Pancreas (tissue), 10 donors: Measurements from ENCODE around the gene NT5DC4. TPM values are rescaled to one million over a fixed set of nuclear protein-coding genes. Genes with fewer than 3 reads are reported as not detected.
A peak's percentile ranks its signal among the peaks of the same experiment; 100 is the strongest.

Source experiments
- ATAC-seq, 4 donors: fragments of 200-7000 bp; cut with Tn5 transposase; one replicate each; pipeline versions ENCODE4 v1.8.0 to v1.9.1; 2020; ENCODE audit warnings: mild to moderate bottlenecking in 4 of 4, moderate library complexity in 4 of 4
- DNase-seq, 6 donors: peaks; one replicate each; pipeline ENCODE4 v3.0.0-alpha.2; 2020
- FAIRE-seq: peaks from 2 replicates; lab custom pipeline; 2012; peaks lifted over from hg19 to GRCh38; lab: Jason Lieb, UNC
- H3K27ac ChIP-seq, 4 donors: fragments of 200-600 bp; sonication (generic); 1 replicate in 3 of 4; 2 replicates in 1 of 4; pipeline versions ENCODE4 v1.5.0 to v1.8.0; 2020
- H3K27me3 ChIP-seq, 4 donors: fragments of 200-600 bp; one replicate each; pipeline ENCODE4 v1.8.0; 2021
- H3K36me3 ChIP-seq, 3 donors: fragments of 200-600 bp; sonication (generic) in 1 of 3; one replicate each; pipeline versions ENCODE4 v1.5.0 to v1.8.0; 2020 to 2021
- H3K4me1 ChIP-seq, 3 donors: fragments of 200-600 bp; one replicate each; pipeline ENCODE4 v1.8.0; 2021
- H3K4me3 ChIP-seq, 4 donors: fragments of 200-600 bp; sonication (generic) in 2 of 4; one replicate each; pipeline versions ENCODE4 v1.5.0 to v1.8.0; 2020 to 2021
- H3K9me3 ChIP-seq, 4 donors: fragments of 200-600 bp; one replicate each; pipeline ENCODE4 v1.8.0; 2021
- WGBS, 2 donors: extraction: QIAGEN DNeasy Blood & Tissue Kit; methylation state at CpG; one replicate each; pipeline ENCODE4 v1.1.7; 2013; 5-methylcytosine and 5-hydroxymethylcytosine counted together
- intact Hi-C, 3 donors: fragments of 100-400 bp; cut with DNase I; formaldehyde crosslinking; loops; one replicate each; pipeline versions ENCODE4 v1.11.1 to v1.14.2; 2022
- polyA plus RNA-seq, 2 donors: library from polyadenylated mRNA; stranded (reverse); fragments of 200-250 nt; gene quantifications; one replicate each; pipeline ENCODE4 v1.2.3, GENCODE V29; 2013
- total RNA-seq, 6 donors: library from RNA; stranded (reverse); fragmentation: NEBNext Ultra II Directional in 4 of 6; extraction: Animal tissue kit (Norgen Biotek cat#: 25700) in 4 of 6; gene quantifications; one replicate each; pipeline versions ENCODE4 v1.2.1 to v1.2.4, GENCODE V29; 2021 to 2023
- TF ChIP-seq, protein P1 (sequence below), 4 donors: fragments of 200-600 bp; sonication (generic) in 3 of 4; IDR thresholded peaks; one replicate each; pipeline versions ENCODE4 v1.5.0 to v1.8.0; 2021; ENCODE audit warnings: antibody characterized with exemption in 4 of 4
- donor health status: healthy with polysubstance abuse.
- donor health status: DM: no; HTN: no; CAD: no; lungs with moderate emphysema.
- donor health status: DM: no; HTN: no; CAD: no.
- donor health status: control.
- donor health status: control.
- donor health status: Bipolar disorder and iron deficiency.
- donor health status: DM: yes; HTN: yes; CAD: no.
- donor health status: DM: no; HTN: no; CAD: no.
- donor health status: DM: no; HTN: no; CAD: no.
- donor health status: DM: yes; HTN: yes; CAD: no.

Gene NT5DC4
- total RNA-seq (under 1 TPM in 1 of 6 donors, not detected in 5; 0.09 TPM), polyA plus RNA-seq (not detected)

DNA sequence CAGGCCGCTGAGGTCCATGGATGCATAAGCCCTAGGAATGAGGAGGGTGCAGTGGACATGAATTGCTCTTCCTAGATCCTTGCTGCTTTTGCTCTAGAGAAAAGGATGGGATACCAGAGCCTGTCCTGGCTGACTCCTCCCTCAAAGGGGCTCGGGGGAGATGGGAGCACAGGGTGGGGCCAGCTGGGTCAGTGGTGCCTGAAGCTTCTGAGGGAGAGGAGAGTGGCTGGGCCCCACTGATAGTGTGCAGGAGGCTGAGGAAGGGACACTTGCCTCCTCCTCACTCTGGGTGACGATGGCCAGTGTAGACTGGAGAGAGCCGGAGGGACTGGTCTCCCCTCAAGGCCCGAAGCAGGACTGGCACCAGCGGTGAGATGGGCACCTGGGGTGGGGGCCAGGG, at the start of gene NT5DC4:
TSS of gene NT5DC4 (plus strand) at position 236 of the 400 bp plus-strand sequence. CDS start at position 296, 60 bp downstream.
- H3K27ac ChIP-seq: no peak within 1 kb of the TSS

DNA sequence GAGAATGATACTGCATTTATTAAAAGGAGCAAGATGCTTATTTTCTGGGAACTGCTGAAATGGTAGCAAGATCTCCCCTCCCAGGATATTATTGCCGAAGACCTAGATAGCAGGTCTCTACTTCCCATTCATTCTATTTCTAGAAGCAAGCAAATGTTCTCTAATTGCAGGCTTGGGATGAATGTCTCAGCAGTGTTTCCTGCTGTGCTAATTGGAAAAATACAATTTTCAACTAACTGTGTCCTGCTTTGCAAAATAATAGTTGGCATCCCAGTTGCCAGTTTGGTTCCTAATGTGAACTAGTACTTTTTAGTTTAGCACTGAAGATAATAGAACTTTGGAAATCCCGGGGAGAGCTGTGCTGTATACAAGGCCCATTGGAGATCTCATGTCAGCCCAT, 49.0 kb upstream of the NT5DC4 start:
- Histone ChIP-seq H3K4me3 (no peak overlapping the region), H3K9me3 (no peaks in the 10 kb centered on the region), H3K36me3 (no peaks in the 10 kb centered on the region), H3K4me1 (no peaks in the 10 kb centered on the region), H3K27me3 (no peaks in the 10 kb centered on the region), H3K27ac (no peak overlapping the region)
- DNase-seq (no peak), FAIRE-seq (no peak), ATAC-seq (no peak)
- intact Hi-C loops: no loop called here
- TF ChIP-seq, protein P1, sequence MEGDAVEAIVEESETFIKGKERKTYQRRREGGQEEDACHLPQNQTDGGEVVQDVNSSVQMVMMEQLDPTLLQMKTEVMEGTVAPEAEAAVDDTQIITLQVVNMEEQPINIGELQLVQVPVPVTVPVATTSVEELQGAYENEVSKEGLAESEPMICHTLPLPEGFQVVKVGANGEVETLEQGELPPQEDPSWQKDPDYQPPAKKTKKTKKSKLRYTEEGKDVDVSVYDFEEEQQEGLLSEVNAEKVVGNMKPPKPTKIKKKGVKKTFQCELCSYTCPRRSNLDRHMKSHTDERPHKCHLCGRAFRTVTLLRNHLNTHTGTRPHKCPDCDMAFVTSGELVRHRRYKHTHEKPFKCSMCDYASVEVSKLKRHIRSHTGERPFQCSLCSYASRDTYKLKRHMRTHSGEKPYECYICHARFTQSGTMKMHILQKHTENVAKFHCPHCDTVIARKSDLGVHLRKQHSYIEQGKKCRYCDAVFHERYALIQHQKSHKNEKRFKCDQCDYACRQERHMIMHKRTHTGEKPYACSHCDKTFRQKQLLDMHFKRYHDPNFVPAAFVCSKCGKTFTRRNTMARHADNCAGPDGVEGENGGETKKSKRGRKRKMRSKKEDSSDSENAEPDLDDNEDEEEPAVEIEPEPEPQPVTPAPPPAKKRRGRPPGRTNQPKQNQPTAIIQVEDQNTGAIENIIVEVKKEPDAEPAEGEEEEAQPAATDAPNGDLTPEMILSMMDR (IDR thresholded peaks at IDR 0.05): no peak
- 81 to 92% methylated on average over 2 of the region's 2 CpGs for WGBS, 2 donors

More for the DNA sequence above, at the start of gene NT5DC4:
- FAIRE-seq (no peak), ATAC-seq (no peak), DNase-seq (no peak)
- Histone ChIP-seq H3K4me3 (no peak within 1 kb of the TSS), H3K27me3 (no peaks in the 10 kb centered on the region), H3K36me3 (no peaks in the 10 kb centered on the region), H3K4me1 (no peaks in the 10 kb centered on the region), H3K9me3 (no peaks in the 10 kb centered on the region)
- TF ChIP-seq, protein P1 (IDR thresholded peaks at IDR 0.05): no peak
- intact Hi-C loops: no loop called here
- 70 to 89% methylated on average over 6 of the region's 6 CpGs for WGBS, 2 donors

DNA sequence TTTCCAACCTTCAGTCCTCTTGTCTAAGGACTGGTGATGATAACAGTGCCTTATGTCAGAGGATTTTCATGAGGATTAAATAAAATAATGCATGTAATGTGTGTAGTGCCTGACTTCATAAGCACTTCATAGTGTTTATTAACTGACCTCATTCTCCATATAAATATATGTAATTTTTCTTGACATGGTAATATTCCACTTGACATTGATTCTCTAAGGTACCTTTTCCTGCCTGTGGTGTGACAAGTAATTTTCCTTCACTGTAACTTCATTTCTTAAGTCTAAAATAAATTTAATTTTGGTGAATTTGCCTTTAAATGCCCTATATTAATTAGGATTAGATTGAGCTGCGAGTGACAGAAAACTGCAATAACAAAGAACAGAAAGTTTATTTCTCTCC, 47.8 kb upstream of the NT5DC4 start:
- no peak overlapping the region for H3K27ac ChIP-seq
- ATAC-seq (no peak), DNase-seq (no peak), FAIRE-seq (no peak)
- no peaks in the 10 kb centered on the region for H3K36me3 ChIP-seq
- H3K4me1 ChIP-seq: no peaks in the 10 kb centered on the region
- H3K4me3 ChIP-seq: no peak overlapping the region
- intact Hi-C loops: no loop called here
- no peaks in the 10 kb centered on the region for H3K27me3 ChIP-seq
- TF ChIP-seq, protein P1 (IDR thresholded peaks at IDR 0.05): no peak
- 97% methylated on average over 1 of the region's 1 CpG for WGBS, 2 donors
- no peaks in the 10 kb centered on the region for H3K9me3 ChIP-seq

DNA sequence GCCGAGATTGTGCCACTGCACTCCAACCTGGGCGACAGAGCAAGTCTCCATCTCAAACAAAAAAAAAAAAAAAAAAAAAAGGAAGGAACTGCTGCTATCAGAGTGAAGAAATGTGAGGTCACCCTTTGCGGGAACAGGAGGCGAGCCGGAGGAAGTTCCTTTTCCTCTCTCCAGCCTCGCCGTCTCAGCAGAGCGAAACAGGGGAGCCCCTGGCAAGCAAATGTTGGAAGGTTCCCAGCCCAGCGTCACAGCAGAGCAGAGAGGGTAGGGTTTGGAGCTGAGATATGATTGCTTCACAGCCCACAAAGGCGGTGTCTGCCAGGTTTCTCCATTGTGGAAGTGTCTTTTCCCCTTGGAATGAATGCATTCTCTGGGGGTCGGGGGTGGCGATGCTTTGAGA, 46.6 kb upstream of the NT5DC4 start:
- DNase-seq (peak in 2 of 6 donors; percentile 5 to 50), ATAC-seq (peak in 3 of 4 donors; percentile 30 to 79 (median 77)), FAIRE-seq (no peak)
- Histone ChIP-seq H3K27me3 (no peaks in the 10 kb centered on the region), H3K4me1 (no peaks in the 10 kb centered on the region), H3K9me3 (no peaks in the 10 kb centered on the region), H3K36me3 (no peaks in the 10 kb centered on the region), H3K27ac (no peak overlapping the region), H3K4me3 (no peak overlapping the region)
- intact Hi-C loops: no loop called here
- WGBS, 2 donors: 75 to 92% methylated on average over 12 of the region's 12 CpGs
- TF ChIP-seq, protein P1 (IDR thresholded peaks at IDR 0.05): no peak

DNA sequence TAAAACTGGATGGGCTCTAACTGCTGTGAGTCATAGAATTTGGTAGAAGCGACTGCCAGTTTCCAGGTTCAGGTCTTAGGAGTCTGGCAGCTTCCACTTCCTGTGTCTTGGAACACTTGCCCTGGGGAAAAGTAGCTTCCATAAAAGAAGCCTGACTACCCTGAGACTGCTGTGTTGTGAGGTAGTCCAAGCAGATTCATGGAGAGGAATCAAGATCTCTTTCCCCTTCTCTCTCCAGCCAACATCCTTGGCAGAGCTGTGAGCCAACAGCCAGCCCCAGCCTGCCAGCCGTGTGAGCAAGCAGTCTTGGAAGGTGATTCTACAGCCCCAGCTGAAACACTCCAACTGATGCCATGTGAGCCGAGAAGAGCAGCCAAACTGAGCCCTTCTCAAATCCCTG, 41.3 kb upstream of the NT5DC4 start:
- FAIRE-seq: no peak
- H3K4me1 ChIP-seq: no peaks in the 10 kb centered on the region
- H3K4me3 ChIP-seq: no peak overlapping the region
- DNase-seq: no peak
- no peak for ATAC-seq
- TF ChIP-seq, protein P1 (IDR thresholded peaks at IDR 0.05): no peak
- no peak overlapping the region for H3K27ac ChIP-seq
- no peaks in the 10 kb centered on the region for H3K9me3 ChIP-seq
- 59 to 71% methylated on average over 3 of the region's 3 CpGs for WGBS, 2 donors
- H3K36me3 ChIP-seq: no peaks in the 10 kb centered on the region
- H3K27me3 ChIP-seq: no peaks in the 10 kb centered on the region
- intact Hi-C loops: no loop called here
